PFSK-1 (cell line): ENCODE measurements around the gene GPHA2.

ENCODE experiments used
- FOXP2 ChIP-seq: optimal IDR thresholded peaks from 2 replicates; pipeline ENCODE3; 2011; ENCODE audit warnings: borderline replicate concordance, control low read depth, inconsistent platforms; ENCODE audit not compliant: insufficient read depth; ENCODE audit errors: extremely low read length, extremely low read depth
- POLR2AphosphoS5 ChIP-seq: IDR thresholded peaks from 2 replicates; pipeline ENCODE4 v1.6.1; 2012; ENCODE audit warnings: low read depth, mild to moderate bottlenecking, control low read depth, low read length, moderate library complexity
- SIN3A ChIP-seq: IDR thresholded peaks from 2 replicates; pipeline ENCODE4 v1.6.1; 2012; ENCODE audit warnings: mild to moderate bottlenecking, low read length, moderate library complexity, borderline replicate concordance; ENCODE audit not compliant: insufficient read depth
- TAF1 ChIP-seq: IDR thresholded peaks from 2 replicates; pipeline ENCODE4 v1.6.1; 2012; ENCODE audit warnings: low read length, control low read depth, borderline replicate concordance; ENCODE audit not compliant: insufficient read depth
- TF ChIP-seq, protein P1 (sequence below), 2 experiments: IDR thresholded peaks; 2 replicates each; pipeline versions ENCODE4 v1.6.1 to v1.8.0; 2011 to 2012; ENCODE audit warnings: low read depth in 2 of 2, low read length in 2 of 2, control low read depth in 1 of 2, inconsistent platforms in 1 of 2, mild to moderate bottlenecking in 1 of 2, moderate library complexity in 1 of 2; ENCODE audit not compliant: insufficient read depth in 1 of 2

DNA sequence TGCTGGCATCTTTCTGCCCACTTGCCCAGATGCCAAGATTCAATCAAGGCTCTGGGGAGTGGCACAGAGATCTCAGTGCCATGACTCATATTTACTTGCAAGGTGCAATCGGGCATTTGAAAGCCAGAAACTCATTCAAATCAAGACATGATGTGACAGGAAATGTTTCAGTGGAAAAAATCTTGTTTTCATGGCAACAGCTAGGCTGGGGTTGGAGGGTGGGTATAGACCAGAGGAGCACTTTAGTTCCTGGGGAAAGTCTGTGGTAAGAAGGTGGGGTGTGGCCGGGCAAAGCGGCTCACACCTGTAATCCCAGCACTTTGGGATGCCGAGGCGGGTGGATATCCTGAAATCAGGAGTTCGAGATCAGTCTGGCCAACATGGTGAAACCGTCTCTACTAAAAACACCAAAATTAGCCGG, 35.0 kb upstream of the GPHA2 start:
- TF ChIP-seq SIN3A (no peak), TAF1 (no peak), POLR2AphosphoS5 (no peak), FOXP2 (no peak)
- TF ChIP-seq, protein P1, sequence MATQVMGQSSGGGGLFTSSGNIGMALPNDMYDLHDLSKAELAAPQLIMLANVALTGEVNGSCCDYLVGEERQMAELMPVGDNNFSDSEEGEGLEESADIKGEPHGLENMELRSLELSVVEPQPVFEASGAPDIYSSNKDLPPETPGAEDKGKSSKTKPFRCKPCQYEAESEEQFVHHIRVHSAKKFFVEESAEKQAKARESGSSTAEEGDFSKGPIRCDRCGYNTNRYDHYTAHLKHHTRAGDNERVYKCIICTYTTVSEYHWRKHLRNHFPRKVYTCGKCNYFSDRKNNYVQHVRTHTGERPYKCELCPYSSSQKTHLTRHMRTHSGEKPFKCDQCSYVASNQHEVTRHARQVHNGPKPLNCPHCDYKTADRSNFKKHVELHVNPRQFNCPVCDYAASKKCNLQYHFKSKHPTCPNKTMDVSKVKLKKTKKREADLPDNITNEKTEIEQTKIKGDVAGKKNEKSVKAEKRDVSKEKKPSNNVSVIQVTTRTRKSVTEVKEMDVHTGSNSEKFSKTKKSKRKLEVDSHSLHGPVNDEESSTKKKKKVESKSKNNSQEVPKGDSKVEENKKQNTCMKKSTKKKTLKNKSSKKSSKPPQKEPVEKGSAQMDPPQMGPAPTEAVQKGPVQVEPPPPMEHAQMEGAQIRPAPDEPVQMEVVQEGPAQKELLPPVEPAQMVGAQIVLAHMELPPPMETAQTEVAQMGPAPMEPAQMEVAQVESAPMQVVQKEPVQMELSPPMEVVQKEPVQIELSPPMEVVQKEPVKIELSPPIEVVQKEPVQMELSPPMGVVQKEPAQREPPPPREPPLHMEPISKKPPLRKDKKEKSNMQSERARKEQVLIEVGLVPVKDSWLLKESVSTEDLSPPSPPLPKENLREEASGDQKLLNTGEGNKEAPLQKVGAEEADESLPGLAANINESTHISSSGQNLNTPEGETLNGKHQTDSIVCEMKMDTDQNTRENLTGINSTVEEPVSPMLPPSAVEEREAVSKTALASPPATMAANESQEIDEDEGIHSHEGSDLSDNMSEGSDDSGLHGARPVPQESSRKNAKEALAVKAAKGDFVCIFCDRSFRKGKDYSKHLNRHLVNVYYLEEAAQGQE (IDR thresholded peaks at IDR 0.05; ENCODE audit: insufficient read depth in 1 of 2, low read depth in 2 of 2, low read length in 2 of 2), result no peak
